Measurements from ENCODE around the gene CHRNA7.
"Not testable (repeated sequence)": the region's sequence is repeated elsewhere in the genome, so short reads cannot be mapped to it uniquely, and the experiment has no call there.

CHRNA7 gene

DNA sequence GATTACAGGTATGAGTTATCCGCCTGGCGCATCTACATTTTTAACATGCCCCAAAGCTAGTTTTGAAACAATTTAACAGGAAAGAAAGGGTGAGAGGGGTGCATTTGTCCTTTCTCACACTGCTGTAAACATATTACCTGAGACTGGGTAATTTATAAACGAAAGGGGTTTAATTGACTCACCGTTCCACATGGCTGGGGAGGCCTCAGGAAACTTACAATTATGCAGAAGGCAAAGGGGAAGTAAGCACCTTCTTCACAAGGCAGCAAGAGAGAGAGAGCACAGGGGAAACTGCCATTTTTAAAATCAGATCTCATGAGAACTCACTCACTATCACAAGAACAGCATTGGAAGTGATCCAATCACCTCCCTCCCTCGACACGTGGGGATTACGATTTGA lies 165.9 kb downstream of the CHRNA7 start:
- not testable (repeated sequence) for H2AFZ ChIP-seq (ENCODE audit: low read length, unreplicated experiment); H3K4me3 ChIP-seq (ENCODE audit: low read depth, low read length); H3K27me3 ChIP-seq (ENCODE audit: insufficient read depth, low read length); H3K27ac ChIP-seq (ENCODE audit: low read depth, low read length); H3K79me2 ChIP-seq (ENCODE audit: control insufficient read depth, insufficient read depth, low read length, unreplicated experiment); H3K36me3 ChIP-seq (ENCODE audit: insufficient read depth, low read length); H3K4me1 ChIP-seq (ENCODE audit: control insufficient read depth, insufficient read depth, low read length, unreplicated experiment)

DNA sequence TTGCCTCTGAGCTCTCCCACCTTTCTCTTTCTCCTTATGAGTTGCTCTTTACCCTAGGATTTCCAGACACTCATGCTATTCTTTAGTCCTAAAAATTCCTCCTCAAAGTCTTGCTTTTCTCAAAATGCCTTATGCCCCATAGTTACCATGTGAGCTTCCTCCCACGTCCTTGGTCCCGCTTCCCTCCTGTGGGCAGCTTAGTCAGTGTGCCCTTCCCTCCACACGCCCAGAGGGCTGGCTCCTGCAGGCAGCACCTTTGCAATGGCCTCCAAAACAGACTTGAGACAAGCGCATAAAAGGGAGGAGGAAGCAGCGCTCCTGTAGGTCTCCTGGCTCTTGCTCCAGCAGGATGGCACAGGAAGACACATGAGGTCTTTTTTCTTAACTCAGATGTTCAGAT lies 168.6 kb downstream of the CHRNA7 start:
- H3K4me1 ChIP-seq (ENCODE audit: control insufficient read depth, insufficient read depth, low read length, unreplicated experiment); H3K27me3 ChIP-seq (ENCODE audit: insufficient read depth, low read length); H3K4me3 ChIP-seq (ENCODE audit: low read depth, low read length); H3K27ac ChIP-seq (ENCODE audit: low read depth, low read length); H3K79me2 ChIP-seq (ENCODE audit: control insufficient read depth, insufficient read depth, low read length, unreplicated experiment); H3K36me3 ChIP-seq (ENCODE audit: insufficient read depth, low read length); H2AFZ ChIP-seq (ENCODE audit: low read length, unreplicated experiment): not testable (repeated sequence)

DNA sequence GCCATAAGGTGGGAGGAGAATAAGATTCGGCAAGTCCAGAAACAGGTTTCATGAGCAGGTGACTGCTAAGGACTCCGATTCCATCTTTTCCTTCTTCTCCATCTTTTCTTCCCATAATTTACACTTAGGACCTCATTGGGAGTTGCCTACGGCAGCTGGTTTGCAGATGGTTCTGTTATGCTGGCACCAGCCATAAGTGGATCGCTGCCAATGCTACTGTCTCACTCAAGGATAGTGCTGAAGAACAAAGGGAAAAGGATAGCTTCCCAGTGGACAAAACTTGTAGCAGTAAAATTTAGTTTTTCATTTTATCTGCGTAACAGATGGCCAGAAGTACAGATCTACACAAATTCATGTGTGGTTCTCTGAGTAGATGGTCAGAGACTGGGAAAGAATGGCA lies 178.8 kb downstream of the CHRNA7 start:
- H3K36me3 ChIP-seq (ENCODE audit: insufficient read depth, low read length); H3K4me1 ChIP-seq (ENCODE audit: control insufficient read depth, insufficient read depth, low read length, unreplicated experiment); H2AFZ ChIP-seq (ENCODE audit: low read length, unreplicated experiment); H3K79me2 ChIP-seq (ENCODE audit: control insufficient read depth, insufficient read depth, low read length, unreplicated experiment); H3K27me3 ChIP-seq (ENCODE audit: insufficient read depth, low read length); H3K27ac ChIP-seq (ENCODE audit: low read depth, low read length); H3K4me3 ChIP-seq (ENCODE audit: low read depth, low read length): not testable (repeated sequence)

DNA sequence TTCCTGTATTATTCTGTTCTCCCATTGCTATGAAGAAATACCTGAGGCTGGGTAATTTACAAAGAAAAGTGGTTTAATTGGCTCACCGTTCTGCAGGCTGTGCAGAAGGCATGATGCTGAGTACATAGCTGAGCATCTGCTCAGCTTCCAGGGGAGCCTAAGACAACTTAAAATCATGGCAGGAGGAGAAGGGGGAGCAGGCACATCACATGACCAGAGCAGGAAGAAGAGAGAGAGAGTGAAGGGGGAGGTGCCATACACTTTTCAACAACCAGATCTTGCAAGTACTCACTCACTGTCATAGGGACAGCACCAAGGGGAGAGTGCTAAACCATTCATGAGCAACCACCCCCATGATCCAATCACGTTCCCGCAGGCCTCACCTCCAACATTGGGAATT lies 188.4 kb downstream of the CHRNA7 start:
- Histone ChIP-seq H3K27ac (ENCODE audit: low read depth, low read length) (no peak overlapping the region), H3K36me3 (ENCODE audit: insufficient read depth, low read length) (no peaks in the 10 kb centered on the region), H3K4me1 (ENCODE audit: control insufficient read depth, insufficient read depth, low read length, unreplicated experiment) (no peaks in the 10 kb centered on the region), H3K79me2 (ENCODE audit: control insufficient read depth, insufficient read depth, low read length, unreplicated experiment) (no peaks in the 10 kb centered on the region), H3K4me3 (ENCODE audit: low read depth, low read length) (no peak overlapping the region), H3K27me3 (ENCODE audit: insufficient read depth, low read length) (no peaks in the 10 kb centered on the region), H2AFZ (ENCODE audit: low read length, unreplicated experiment) (no peak overlapping the region)
